ENCODE measurements around the gene TMC3.
"Not testable (repeated sequence)": the region's sequence is repeated elsewhere in the genome, so short reads cannot be mapped to it uniquely, and the experiment has no call there.

The TMC3 gene

GRCh38 chr15:81343371-81343770 lies 30.6 kb downstream of the TMC3 start:
- no peak for DNase-seq

DNA sequence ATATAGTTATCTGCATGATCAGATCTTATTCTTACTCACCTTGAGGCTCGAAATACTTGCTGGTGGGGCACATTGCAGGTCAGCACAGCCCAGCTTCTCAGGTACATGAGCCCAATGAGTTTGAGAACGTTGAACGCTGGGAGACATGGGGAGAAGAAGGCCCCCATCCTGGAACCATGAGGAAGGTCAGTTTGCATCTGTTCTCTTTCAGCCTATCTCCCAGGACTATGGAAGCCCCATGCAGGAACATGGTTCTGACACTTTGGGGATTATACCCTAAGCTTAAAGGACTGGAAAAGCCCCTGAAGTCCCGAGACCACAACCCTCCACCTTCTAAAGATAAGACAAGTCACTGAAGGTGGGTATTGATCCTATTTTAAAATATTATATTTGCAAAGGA lies 32.7 kb downstream of the TMC3 start:
- no peak for DNase-seq

DNA sequence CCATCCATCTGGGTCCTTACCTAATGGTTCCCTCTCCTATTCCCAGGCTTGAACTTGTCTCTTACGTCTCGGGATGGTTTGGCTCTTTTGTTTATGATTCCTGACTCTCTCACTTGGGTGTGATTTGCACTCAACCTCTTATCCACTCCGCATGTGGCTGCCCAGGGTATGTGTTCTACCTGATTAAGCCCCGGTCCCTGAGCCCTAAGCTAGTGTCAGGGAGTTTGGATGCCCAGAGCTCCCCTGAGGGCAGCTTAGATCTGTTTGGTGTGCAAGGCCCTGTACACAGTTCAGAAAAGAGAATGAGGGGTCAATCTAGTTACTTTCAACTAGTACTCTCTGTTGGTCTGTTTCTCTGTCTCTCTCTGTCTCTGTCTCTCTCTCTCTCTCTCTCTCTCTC lies 34.2 kb downstream of the TMC3 start:
- no peak for DNase-seq

DNA sequence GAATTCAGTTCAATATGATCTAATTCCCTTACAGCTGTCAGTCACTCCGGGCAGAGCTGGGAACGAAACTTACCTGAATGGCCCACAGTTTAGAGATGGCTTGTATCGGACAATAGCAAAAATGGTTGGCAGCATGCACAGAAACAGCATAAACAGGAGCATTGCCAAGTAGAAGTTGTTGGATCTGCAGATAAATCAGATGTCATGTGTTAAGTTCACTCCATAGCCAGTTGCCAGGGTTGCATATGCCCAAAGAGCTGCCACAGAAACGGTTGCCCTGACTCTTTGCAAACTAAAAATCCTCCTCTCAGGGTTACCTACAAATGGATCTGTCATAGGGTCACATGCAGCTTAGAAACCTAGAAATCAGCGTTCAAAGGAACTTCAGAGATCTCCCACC lies 34.7 kb downstream of the TMC3 start:
- no peak for DNase-seq

DNA sequence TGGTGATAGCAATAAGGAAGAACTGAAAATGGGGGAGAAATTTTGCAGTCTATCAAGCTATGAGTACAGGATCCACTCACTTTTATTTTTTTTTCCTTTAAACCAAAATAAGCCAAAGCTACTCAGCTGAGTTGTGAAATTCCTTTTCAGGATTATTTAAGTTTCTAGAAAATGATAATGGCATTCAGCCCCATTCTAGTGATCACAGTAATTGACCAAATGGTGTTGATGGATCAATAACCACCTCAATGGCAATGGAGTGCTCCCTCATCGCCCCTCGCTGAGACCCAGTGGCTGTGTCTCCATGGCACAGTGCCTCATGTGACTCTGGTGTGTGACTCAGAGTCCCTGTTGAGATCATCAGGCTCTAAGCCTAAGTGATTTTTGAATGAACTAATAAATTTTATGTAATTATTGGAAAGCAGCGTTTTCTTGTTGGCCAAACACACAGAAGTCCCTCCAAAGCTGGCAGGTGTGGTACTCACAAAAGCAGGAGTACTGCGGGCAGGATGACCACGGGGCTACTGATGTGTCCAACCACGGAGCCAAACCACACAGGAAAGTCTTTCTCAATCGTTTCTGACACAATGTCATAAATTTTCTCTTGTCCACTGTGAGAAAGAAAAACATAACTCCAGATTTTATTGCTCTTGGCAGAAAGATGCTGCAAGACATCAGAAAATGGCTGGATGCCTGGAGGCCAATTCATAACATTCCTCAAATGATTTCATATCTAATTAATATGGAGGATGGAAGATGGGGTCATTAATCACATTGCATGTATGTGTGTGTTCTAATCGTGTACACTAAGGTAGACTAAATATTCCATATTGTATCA lies 35.6 kb downstream of the TMC3 start:
- no peak for DNase-seq

DNA sequence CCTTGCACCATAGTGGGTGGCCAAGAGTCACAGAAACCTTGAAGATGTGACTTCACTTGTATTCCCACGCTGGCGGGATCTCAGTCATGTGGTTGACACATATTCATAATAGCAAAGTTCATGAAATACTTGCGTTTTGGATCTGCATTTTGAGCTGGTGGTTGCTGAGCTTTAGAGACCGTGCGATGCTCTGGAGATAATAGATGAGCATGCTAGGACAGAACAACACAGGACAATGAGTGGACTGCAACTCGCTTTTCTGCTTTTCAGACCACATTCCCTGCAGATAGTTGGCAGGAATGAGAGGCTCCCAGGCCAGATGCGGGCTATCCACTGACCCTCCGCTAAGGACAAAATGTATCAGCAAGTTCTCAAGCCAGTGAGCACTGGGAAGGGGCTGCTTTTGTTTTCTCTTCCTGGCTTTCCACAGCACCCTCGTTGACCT lies 36.3 kb downstream of the TMC3 start:
- no peak for DNase-seq

GRCh38 chr15:81337241-81337640 lies 36.8 kb downstream of the TMC3 start:
- DNase-seq: no peak

- DNase-seq: no peak
Measured at GRCh38 chr15:81336568-81336967, 37.4 kb downstream of the TMC3 start.

- DNase-seq: no peak
Measured at GRCh38 chr15:81335631-81336030, 38.4 kb downstream of the TMC3 start.

DNA sequence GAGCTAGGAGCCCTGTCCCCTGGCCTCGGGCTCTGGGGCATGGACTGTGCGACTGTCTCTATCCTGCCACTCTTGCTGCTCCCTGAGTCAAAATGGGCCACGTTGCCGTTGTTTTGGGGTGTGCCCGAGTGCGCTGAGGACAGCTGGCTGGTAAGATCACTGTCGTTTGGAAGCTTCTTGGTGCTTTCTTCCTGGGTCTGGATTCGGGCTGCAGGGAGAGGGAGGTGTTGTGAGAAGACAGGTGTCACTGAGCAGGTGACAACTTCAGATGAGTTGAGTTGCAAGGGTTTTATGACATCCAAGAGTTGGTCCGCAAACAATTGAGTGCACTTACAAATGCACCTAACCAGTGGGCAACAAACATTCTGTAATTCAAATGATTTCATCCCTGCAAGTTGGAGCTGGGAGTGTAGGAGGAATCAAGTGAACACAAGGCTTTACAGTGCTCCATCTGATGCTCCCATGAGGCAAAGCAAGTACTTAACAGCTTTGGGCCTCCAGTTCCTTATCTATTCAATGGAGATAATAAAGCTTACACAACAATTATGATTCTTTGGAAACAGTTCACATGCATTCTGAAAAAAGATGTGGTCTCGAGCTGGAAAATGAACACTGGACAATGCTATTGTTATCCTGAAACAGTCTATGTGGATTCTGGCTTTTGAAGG lies 39.1 kb downstream of the TMC3 start:
- DNase-seq: no peak

DNA sequence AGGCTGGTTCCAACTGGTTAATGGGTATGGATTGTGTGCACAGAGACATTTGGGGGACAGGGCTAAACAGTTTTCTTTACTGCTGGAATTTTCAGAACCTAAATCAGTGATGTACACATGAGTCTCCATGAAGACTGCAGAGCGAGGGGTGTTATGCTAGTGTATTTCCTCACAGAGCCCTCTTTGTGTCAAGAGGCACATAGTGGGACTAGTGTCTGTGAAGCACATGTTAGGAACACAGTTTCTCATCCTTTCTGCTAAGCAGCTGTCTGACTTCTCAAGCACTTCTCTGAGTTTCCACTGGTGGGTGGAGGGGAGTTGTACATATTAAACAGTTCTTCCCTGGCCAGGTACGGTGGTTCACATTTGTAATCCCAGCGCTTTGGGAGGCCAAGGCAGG lies 40.6 kb downstream of the TMC3 start:
- DNase-seq: no peak

GRCh38 chr15:81332326-81332725 lies 41.7 kb downstream of the TMC3 start:
- no peak for DNase-seq

DNA sequence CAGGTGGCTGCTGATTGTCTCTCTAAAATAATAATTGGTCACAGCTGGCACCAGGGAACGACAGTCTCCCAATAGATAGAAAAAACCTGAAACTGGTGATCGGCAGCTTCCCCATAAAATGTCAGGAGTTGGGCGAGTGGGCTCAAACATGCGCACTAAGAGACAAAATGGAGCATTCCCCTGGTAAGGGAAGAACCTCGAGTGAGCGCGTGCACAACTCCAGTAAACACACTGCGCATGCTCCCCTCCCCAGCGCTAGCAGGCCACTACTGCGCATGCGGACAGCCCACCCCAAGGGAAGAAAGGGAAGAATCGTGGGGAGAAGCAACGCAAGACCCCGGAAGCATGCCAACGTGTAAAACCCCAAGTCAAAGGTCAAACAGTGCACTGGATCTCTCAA lies 42.4 kb downstream of the TMC3 start:
- no peak for DNase-seq

- not testable (repeated sequence) for DNase-seq
Measured at GRCh38 chr15:81331141-81331540, 42.9 kb downstream of the TMC3 start.

DNA sequence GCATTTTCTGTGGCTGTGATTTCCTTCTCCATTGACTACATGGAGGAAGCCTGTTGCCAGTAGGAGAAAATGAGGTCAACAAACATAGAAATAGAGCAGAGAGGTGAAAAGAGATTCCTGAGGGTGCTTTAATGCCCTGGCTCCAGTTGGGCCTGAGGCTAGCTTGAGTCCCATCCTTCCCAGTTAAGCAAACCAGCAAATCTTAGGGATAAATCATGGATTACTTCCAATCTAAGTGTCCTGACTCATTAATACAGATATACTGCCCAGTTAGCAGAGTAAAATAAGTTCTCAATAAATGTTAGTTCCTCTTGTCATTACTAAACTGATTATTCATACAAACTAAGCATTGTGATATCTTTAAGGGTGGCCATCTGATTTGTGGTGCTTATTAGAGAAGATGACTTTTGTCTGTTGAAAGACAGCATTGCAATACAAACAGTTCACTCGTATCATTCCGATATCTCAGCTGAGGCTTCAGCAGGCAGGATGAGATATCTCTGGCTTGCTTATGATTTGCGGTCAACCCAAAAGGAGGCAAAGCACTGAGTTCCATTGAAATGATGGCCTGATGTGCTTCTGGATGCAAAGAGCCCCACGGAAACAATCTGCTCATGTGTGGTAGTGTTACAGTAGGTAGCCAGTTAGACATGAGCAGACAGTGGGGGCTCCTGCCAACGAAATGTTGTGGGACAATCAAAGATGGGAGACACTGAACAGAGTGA lies 43.5 kb downstream of the TMC3 start:
- DNase-seq: no peak

GRCh38 chr15:81329446-81329845 lies 44.6 kb downstream of the TMC3 start:
- DNase-seq: no peak

DNA sequence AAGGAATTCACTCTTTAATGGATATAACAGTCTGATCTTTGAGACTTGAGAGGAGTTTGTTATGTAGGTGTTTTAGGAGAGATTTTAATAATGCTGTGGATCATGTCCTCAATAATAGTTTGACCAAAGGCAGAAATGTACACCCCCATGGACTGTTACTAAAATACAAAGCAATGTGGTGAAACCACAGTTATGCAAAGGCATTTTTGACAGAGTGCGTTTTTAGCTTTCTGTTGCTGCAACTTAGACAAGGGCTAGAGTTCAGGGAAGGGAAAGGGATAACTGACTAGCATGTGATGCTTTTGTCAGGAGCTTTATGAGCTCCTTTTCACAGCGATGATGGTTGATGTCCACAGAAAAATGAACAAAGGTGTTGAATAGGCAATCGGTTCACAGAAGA lies 46.5 kb downstream of the TMC3 start:
- no peak for DNase-seq

- DNase-seq: no peak
Measured at GRCh38 chr15:81326466-81327212, 47.4 kb downstream of the TMC3 start.

- peak; percentile 83 for DNase-seq
Measured at GRCh38 chr15:81323944-81324881, 49.8 kb downstream of the TMC3 start, which contains the start of gene STARD5. Gene STARD5 (minus strand): TSS chr15:81324141. CDS start chr15:81324099, 42 bp downstream.

DNA sequence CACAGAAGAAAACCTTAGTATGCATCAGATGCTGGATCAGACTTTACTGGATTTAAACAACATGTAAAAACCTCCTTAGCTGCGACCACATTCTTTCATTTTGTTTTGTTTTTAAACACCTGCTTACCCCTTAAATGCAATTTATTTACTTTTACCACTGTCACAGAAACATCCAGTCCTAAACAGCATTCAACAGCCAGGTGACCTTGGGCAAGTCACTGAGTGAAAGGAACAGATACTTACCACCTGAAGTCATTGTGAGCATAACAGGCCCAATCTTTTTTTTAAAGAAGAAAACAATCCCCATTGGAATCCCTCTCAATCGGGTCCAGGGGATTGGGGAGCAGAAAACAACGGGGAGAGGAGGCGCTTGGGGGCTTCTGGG lies 50.5 kb downstream of the TMC3 start:
- no peak for DNase-seq

DNA sequence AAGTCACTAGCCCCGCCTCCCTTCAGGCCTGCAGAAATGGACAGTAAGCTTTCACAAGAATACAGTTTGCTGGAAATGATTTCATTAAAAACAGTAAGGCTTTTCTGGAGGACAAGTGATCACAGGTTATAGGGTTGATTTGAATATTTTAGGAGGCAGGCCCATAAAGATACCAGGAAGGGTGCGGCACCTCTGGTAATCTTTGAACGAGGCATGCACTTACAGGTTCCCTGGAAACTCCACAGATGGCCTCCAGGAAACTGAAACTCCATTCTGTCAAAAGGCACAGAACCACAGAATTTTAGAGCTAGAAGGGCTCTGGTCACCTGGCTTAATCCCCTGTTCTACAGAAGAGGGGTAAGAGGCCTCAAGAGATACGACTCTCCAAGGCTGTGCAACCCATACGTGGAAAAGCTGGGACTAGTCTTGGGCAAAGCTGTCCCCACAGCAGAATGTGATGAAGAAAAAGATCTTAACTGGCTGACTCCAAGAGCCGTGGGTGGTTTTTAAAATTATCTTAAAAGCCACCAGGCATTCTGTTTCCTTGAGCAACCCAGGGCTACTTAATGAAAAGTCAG lies 51.2 kb downstream of the TMC3 start:
- DNase-seq: no peak

Data from activated gamma-delta T cell (primary cell).